ENCODE data around the gene NDUFB8. TPM values are rescaled to one million over a fixed set of nuclear protein-coding genes. Genes with fewer than 3 reads are reported as not detected.

Gene NDUFB8
- polyA plus RNA-seq, 1 experiment: 204 TPM

DNA sequence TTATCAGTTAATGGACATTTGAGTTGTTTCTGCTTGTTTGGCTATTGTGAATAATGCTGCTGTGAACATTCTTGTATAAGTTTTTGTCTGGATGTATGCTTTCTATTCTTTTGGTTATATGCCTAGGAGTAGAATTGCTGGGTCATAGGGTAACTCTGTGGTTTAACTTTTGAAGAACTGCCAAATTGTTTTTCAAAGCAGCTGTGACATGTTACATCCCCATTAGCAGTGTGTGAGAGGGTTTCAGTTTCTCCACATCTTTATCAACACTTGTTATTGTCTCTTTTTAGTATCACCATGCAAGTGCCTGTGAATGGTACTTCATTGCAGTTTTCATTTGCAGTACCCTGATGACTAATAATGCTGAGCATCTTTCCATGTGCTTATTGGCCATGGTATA is 2.1 kb upstream of the NDUFB8 start:
- POLR2A ChIA-PET: no interaction called here
- Histone ChIP-seq H3K9me3 (ENCODE audit: control insufficient read depth, insufficient read depth, low read length) (no peaks in the 10 kb centered on the region; the same call in 1 of the 2 replicates), H3K27me3 (ENCODE audit: control insufficient read depth, insufficient read depth, low read length) (no peaks in the 10 kb centered on the region), H3K4me3 (ENCODE audit: low read depth, low read length) (no peak overlapping the region), H3K27ac (ENCODE audit: low read depth, low read length) (no peak overlapping the region)
- no peak for DNase-seq (ENCODE audit: low read depth, low spot score)
- CTCF ChIA-PET: no interaction called here
- TF ChIP-seq CTCF (IDR thresholded peaks at IDR 0.05; ENCODE audit: low read depth, low read length): no peak

- ChIA-PET POLR2A (interaction anchor here (0.7 kb wide), 1 partner anchor 104 kb away, joined by 4 read pairs; no protein-coding TSS in a partner anchor), CTCF (interaction anchor here (3.3 kb wide), 1 partner anchor 11 kb away, joined by 30 read pairs; no protein-coding TSS in a partner anchor)
- Histone ChIP-seq H3K27ac (ENCODE audit: low read depth, low read length) (peak overlapping the region; percentile 39), H3K9me3 (ENCODE audit: control insufficient read depth, insufficient read depth, low read length) (no peaks in the 10 kb centered on the region; the same call in 1 of the 2 replicates), H3K4me3 (ENCODE audit: low read depth, low read length) (peak overlapping the region; percentile 92), H3K27me3 (ENCODE audit: control insufficient read depth, insufficient read depth, low read length) (no peaks in the 10 kb centered on the region)
- TF ChIP-seq CTCF (IDR thresholded peaks at IDR 0.05; ENCODE audit: low read depth, low read length): no peak
- no peak for DNase-seq (ENCODE audit: low read depth, low spot score)
Measured at GRCh38 chr10:100528921-100529474, 673 bp downstream of the NDUFB8 start.

GRCh38 chr10:100528123-100528886 is 1.4 kb downstream of the NDUFB8 start:
- CTCF ChIA-PET: interaction anchor here (3.3 to 4.1 kb wide), 3 partner anchors 7 to 94 kb away, joined by 14 to 30 read pairs (median 26); partner anchors contain the start of gene HIF1AN
- no peaks in the 10 kb centered on the region; the same call in 1 of the 2 replicates for H3K9me3 ChIP-seq (ENCODE audit: control insufficient read depth, insufficient read depth, low read length)
- peak overlapping the region; percentile 92 for H3K4me3 ChIP-seq (ENCODE audit: low read depth, low read length)
- TF ChIP-seq CTCF (IDR thresholded peaks at IDR 0.05; ENCODE audit: low read depth, low read length): no peak
- no peak for DNase-seq (ENCODE audit: low read depth, low spot score)
- POLR2A ChIA-PET: interaction anchor here (0.7 kb wide), 1 partner anchor 103 kb away, joined by 4 read pairs; no protein-coding TSS in a partner anchor
- no peaks in the 10 kb centered on the region for H3K27me3 ChIP-seq (ENCODE audit: control insufficient read depth, insufficient read depth, low read length)
- no peak overlapping the region for H3K27ac ChIP-seq (ENCODE audit: low read depth, low read length)

GRCh38 chr10:100524638-100525037 is 5.0 kb downstream of the NDUFB8 start:
- TF ChIP-seq CTCF (IDR thresholded peaks at IDR 0.05; ENCODE audit: low read depth, low read length): peak; percentile 15; the same call in 1 of the 2 replicates
- ChIA-PET POLR2A (no interaction called here), CTCF (interaction anchor here (1.9 to 4.1 kb wide), 3 partner anchors 11 to 90 kb away, joined by 5 to 26 read pairs (median 14); partner anchors contain the start of gene HIF1AN)
- H3K9me3 ChIP-seq (ENCODE audit: control insufficient read depth, insufficient read depth, low read length): no peaks in the 10 kb centered on the region; the same call in 1 of the 2 replicates
- no peak for DNase-seq (ENCODE audit: low read depth, low spot score)
- H3K4me3 ChIP-seq (ENCODE audit: low read depth, low read length): no peak overlapping the region
- no peaks in the 10 kb centered on the region for H3K27me3 ChIP-seq (ENCODE audit: control insufficient read depth, insufficient read depth, low read length)
- no peak overlapping the region for H3K27ac ChIP-seq (ENCODE audit: low read depth, low read length)

- DNase-seq (ENCODE audit: low read depth, low spot score): no peak
- Histone ChIP-seq H3K4me3 (ENCODE audit: low read depth, low read length) (no peak overlapping the region), H3K9me3 (ENCODE audit: control insufficient read depth, insufficient read depth, low read length) (no peaks in the 10 kb centered on the region; the same call in 1 of the 2 replicates), H3K27ac (ENCODE audit: low read depth, low read length) (no peak overlapping the region), H3K27me3 (ENCODE audit: control insufficient read depth, insufficient read depth, low read length) (no peaks in the 10 kb centered on the region)
- ChIA-PET CTCF (interaction anchor here (1.9 to 4.1 kb wide), 3 partner anchors 12 to 90 kb away, joined by 5 to 26 read pairs (median 14); partner anchors contain the start of gene HIF1AN), POLR2A (no interaction called here)
- no peak for TF ChIP-seq CTCF (IDR thresholded peaks at IDR 0.05; ENCODE audit: low read depth, low read length)
Measured at GRCh38 chr10:100524206-100524605, 5.5 kb downstream of the NDUFB8 start.
